IPS DF 6.9 (cell line): ENCODE measurements around the gene ANKRD66.
"Not testable (repeated sequence)": the region's sequence is repeated elsewhere in the genome, so short reads cannot be mapped to it uniquely, and the experiment has no call there.

Experiments used
- DNase-seq: peaks from one replicate; pipeline ENCODE4 v3.0.0-alpha.2; 2013; ENCODE audit warnings: low read depth, low spot score
- H3K27ac ChIP-seq: one replicate; pipeline ENCODE4 v1.5.1; 2013; ENCODE audit warnings: low read length, control low read depth
- H3K27me3 ChIP-seq: 2 replicates; pipeline ENCODE4 v1.6.1; 2013; ENCODE audit warnings: mild to moderate bottlenecking, low read length; ENCODE audit not compliant: control insufficient read depth, insufficient read depth
- H3K36me3 ChIP-seq: 2 replicates; pipeline ENCODE4 v1.6.1; 2013; ENCODE audit warnings: low read length; ENCODE audit not compliant: control insufficient read depth, insufficient read depth
- H3K4me1 ChIP-seq: 2 replicates; pipeline ENCODE4 v1.6.1; 2013; ENCODE audit warnings: low read length; ENCODE audit not compliant: control insufficient read depth, insufficient read depth
- H3K4me3 ChIP-seq: 2 replicates; pipeline ENCODE4 v1.5.1; 2013; ENCODE audit warnings: mild to moderate bottlenecking, low read length
- H3K9me3 ChIP-seq: 2 replicates; pipeline ENCODE4 v1.6.1; 2013; ENCODE audit warnings: low read length, inconsistent platforms; ENCODE audit not compliant: control insufficient read depth, insufficient read depth
- WGBS: extraction: QIAGEN DNeasy Blood & Tissue Kit; methylation state at CpG from one replicate; pipeline ENCODE4 v1.1.7; 2013; ENCODE audit warnings: mixed read lengths, missing lambda C conversion rate; ENCODE audit not compliant: insufficient read length, insufficient coverage; 5-methylcytosine and 5-hydroxymethylcytosine counted together

The ANKRD66 gene

GRCh38 chr6:46772762-46773161, 26.0 kb downstream of the ANKRD66 start:
- no peak for DNase-seq
- no CpG with 5 or more reads among the region's 2 CpGs for WGBS
- no peaks in the 10 kb centered on the region for H3K27me3 ChIP-seq
- no peak overlapping the region for H3K4me3 ChIP-seq
- H3K9me3 ChIP-seq = no peaks in the 10 kb centered on the region
- no peak overlapping the region for H3K27ac ChIP-seq
- no peaks in the 10 kb centered on the region; the same call in 1 of the 2 replicates for H3K4me1 ChIP-seq
- H3K36me3 ChIP-seq = no peaks in the 10 kb centered on the region

- no peaks in the 10 kb centered on the region; the same call in 1 of the 2 replicates for H3K4me1 ChIP-seq
- WGBS = no CpG with 5 or more reads among the region's 1 CpG
- no peak overlapping the region for H3K27ac ChIP-seq
- no peaks in the 10 kb centered on the region for H3K9me3 ChIP-seq
- no peaks in the 10 kb centered on the region for H3K36me3 ChIP-seq
- no peak overlapping the region for H3K4me3 ChIP-seq
- no peak for DNase-seq
- no peaks in the 10 kb centered on the region for H3K27me3 ChIP-seq
These were observed 26.6 kb downstream of the ANKRD66 start for GRCh38 chr6:46773201-46773855.

- not testable (repeated sequence) for H3K4me3 ChIP-seq, H3K9me3 ChIP-seq, DNase-seq, H3K4me1 ChIP-seq, H3K27ac ChIP-seq, H3K27me3 ChIP-seq, H3K36me3 ChIP-seq
- no CpG with 5 or more reads among the region's 24 CpGs for WGBS
These were observed 28.0 kb downstream of the ANKRD66 start for GRCh38 chr6:46774736-46775135.

GRCh38 chr6:46776070-46776712, 29.5 kb downstream of the ANKRD66 start:
- no peaks in the 10 kb centered on the region for H3K36me3 ChIP-seq
- DNase-seq = no peak
- no peaks in the 10 kb centered on the region for H3K9me3 ChIP-seq
- H3K4me1 ChIP-seq = no peaks in the 10 kb centered on the region; the same call in 1 of the 2 replicates
- no CpG with 5 or more reads among the region's 5 CpGs for WGBS
- no peak overlapping the region for H3K27ac ChIP-seq
- no peaks in the 10 kb centered on the region for H3K27me3 ChIP-seq
- H3K4me3 ChIP-seq = no peak overlapping the region

- Histone ChIP-seq H3K9me3 (no peaks in the 10 kb centered on the region), H3K4me1 (no peaks in the 10 kb centered on the region; the same call in 1 of the 2 replicates), H3K36me3 (no peaks in the 10 kb centered on the region), H3K27me3 (no peaks in the 10 kb centered on the region), H3K27ac (no peak overlapping the region), H3K4me3 (no peak overlapping the region)
- WGBS = no CpG with 5 or more reads among the region's 12 CpGs
- DNase-seq = no peak
These were observed 31.0 kb downstream of the ANKRD66 start for GRCh38 chr6:46777476-46778346.

GRCh38 chr6:46781478-46782378, 35.0 kb downstream of the ANKRD66 start:
- no peak overlapping the region for H3K4me3 ChIP-seq
- peak; percentile 18 for DNase-seq

GRCh38 chr6:46784535-46784934, 37.8 kb downstream of the ANKRD66 start:
- DNase-seq = no peak
- H3K4me3 ChIP-seq = no peak overlapping the region
- no peaks in the 10 kb centered on the region for H3K36me3 ChIP-seq
- H3K4me1 ChIP-seq = no peaks in the 10 kb centered on the region
- no CpG with 5 or more reads among the region's 1 CpG for WGBS
- H3K27ac ChIP-seq = no peak overlapping the region
- H3K9me3 ChIP-seq = no peaks in the 10 kb centered on the region
- no peaks in the 10 kb centered on the region for H3K27me3 ChIP-seq

More at GRCh38 chr6:46781478-46782378, 35.0 kb downstream of the ANKRD66 start:
- Histone ChIP-seq H3K36me3 (no peaks in the 10 kb centered on the region), H3K27ac (no peak overlapping the region), H3K9me3 (no peaks in the 10 kb centered on the region), H3K4me1 (no peaks in the 10 kb centered on the region), H3K27me3 (no peaks in the 10 kb centered on the region)
- WGBS = no CpG with 5 or more reads among the region's 6 CpGs

GRCh38 chr6:46787871-46788540, 41.3 kb downstream of the ANKRD66 start:
- H3K27ac ChIP-seq = no peak overlapping the region

GRCh38 chr6:46788791-46789190, 42.1 kb downstream of the ANKRD66 start:
- no peaks in the 10 kb centered on the region for H3K27me3 ChIP-seq
- no peaks in the 10 kb centered on the region for H3K36me3 ChIP-seq
- H3K9me3 ChIP-seq = no peaks in the 10 kb centered on the region
- H3K4me3 ChIP-seq = no peak overlapping the region
- WGBS = no CpG with 5 or more reads among the region's 3 CpGs
- no peak for DNase-seq
- H3K27ac ChIP-seq = no peak overlapping the region
- H3K4me1 ChIP-seq = no peaks in the 10 kb centered on the region

More at GRCh38 chr6:46787871-46788540, 41.3 kb downstream of the ANKRD66 start:
- H3K4me3 ChIP-seq = no peak overlapping the region
- H3K27me3 ChIP-seq = no peaks in the 10 kb centered on the region
- WGBS = no CpG with 5 or more reads among the region's 5 CpGs
- no peaks in the 10 kb centered on the region for H3K9me3 ChIP-seq
- no peak for DNase-seq
- H3K4me1 ChIP-seq = no peaks in the 10 kb centered on the region
- no peaks in the 10 kb centered on the region for H3K36me3 ChIP-seq
